CD1c-positive myeloid dendritic cell (primary cell): ENCODE data around the gene IFNA4.
"Not testable (repeated sequence)": the region's sequence is repeated elsewhere in the genome, so short reads cannot be mapped to it uniquely, and the experiment has no call there.

Experiments used
- DNase-seq: peaks from one replicate; pipeline ENCODE4 v3.0.0-alpha.2; 2016; ENCODE audit errors: extremely low spot score

The IFNA4 gene

GRCh38 chr9:21187487-21187886 is at the start of gene IFNA4:
TSS of gene IFNA4 (minus strand) at chr9:21187587. CDS start at chr9:21187531, 56 bp downstream.
- DNase-seq: not testable (repeated sequence)

- not testable (repeated sequence) for DNase-seq
Observed at GRCh38 chr9:21236360-21236714, 49.0 kb upstream of the IFNA4 start.

GRCh38 chr9:21235468-21236359 is 48.3 kb upstream of the IFNA4 start:
- peak; percentile 72 for DNase-seq

GRCh38 chr9:21234153-21234687 is 46.8 kb upstream of the IFNA4 start:
- DNase-seq: no peak

GRCh38 chr9:21233258-21233657 is 45.9 kb upstream of the IFNA4 start:
- DNase-seq: no peak

- no peak for DNase-seq
Observed at GRCh38 chr9:21228122-21228521, 40.7 kb upstream of the IFNA4 start, which contains the start of gene IFNA17. TSS of gene IFNA17 (minus strand) at chr9:21228222. CDS start at chr9:21228173, 49 bp downstream.

- DNase-seq: not testable (repeated sequence)
Observed at GRCh38 chr9:21217211-21217610, 29.8 kb upstream of the IFNA4 start, which contains the start of gene IFNA16. TSS of gene IFNA16 (minus strand) at chr9:21217311. CDS start at chr9:21217305, 6 bp downstream.

- peak; percentile 56 for DNase-seq
Observed at GRCh38 chr9:21213411-21214326, 26.3 kb upstream of the IFNA4 start.

GRCh38 chr9:21212160-21212559 is 24.8 kb upstream of the IFNA4 start:
- DNase-seq: not testable (repeated sequence)

- DNase-seq: not testable (repeated sequence)
Observed at GRCh38 chr9:21210782-21211181, 23.4 kb upstream of the IFNA4 start.

GRCh38 chr9:21210311-21210710 is 22.9 kb upstream of the IFNA4 start:
- DNase-seq: no peak

- DNase-seq: not testable (repeated sequence)
Observed at GRCh38 chr9:21207043-21207442, 19.7 kb upstream of the IFNA4 start, which contains the start of gene IFNA10. TSS of gene IFNA10 (minus strand) at chr9:21207143. CDS start at chr9:21207097, 46 bp downstream.

- DNase-seq: no peak
Observed at GRCh38 chr9:21205204-21205603, 17.8 kb upstream of the IFNA4 start.

GRCh38 chr9:21202105-21202504 is 14.7 kb upstream of the IFNA4 start, which contains the start of gene IFNA7:
TSS of gene IFNA7 (minus strand) at chr9:21202205. CDS start at chr9:21202165, 40 bp downstream.
- DNase-seq: not testable (repeated sequence)

GRCh38 chr9:21194867-21195776 is 7.7 kb upstream of the IFNA4 start:
- peak; percentile 60 for DNase-seq

- DNase-seq: peak; percentile 61
Observed at GRCh38 chr9:21182810-21183736, 4.3 kb downstream of the IFNA4 start.

GRCh38 chr9:21174671-21175070 is 12.7 kb downstream of the IFNA4 start:
- no peak for DNase-seq

GRCh38 chr9:21172156-21172555 is 15.2 kb downstream of the IFNA4 start:
- no peak for DNase-seq

GRCh38 chr9:21171351-21171750 is 16.0 kb downstream of the IFNA4 start:
- DNase-seq: no peak
